ELF-1 (cell line): ENCODE data around the gene ZNF672.

Source experiments
- DNase-seq: peaks from one replicate; pipeline ENCODE4 v3.0.0-alpha.2; 2016; ENCODE audit warnings: low read depth, low spot score

The ZNF672 gene

DNA sequence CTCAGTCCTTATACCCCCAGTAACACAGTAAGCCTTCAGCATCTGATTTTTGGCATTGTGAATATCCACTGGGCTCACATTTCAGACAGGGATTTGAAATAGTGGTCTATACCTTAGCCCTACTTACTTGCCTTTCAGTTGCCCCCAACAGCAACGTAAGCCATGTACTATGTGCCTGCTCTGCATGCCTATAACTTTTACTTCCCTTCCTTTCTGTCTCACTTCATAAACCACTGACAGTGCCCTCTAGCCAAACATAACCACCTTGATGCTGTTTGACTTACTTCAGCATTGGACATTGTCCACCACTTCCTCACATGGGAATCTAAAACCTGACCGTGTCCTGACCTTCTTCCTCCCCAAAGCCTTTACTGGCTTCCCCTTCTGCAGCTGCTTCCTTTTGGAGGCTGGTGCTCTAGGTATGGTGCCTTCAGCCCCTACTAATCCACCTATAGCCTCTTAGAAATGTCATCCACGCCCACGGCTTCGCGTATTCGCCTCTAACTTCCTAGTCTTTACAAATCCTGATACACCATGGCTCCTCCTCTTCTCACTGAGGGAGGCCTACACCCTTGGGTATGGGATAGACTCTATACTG is 3.6 kb upstream of the ZNF672 start:
- no peak for DNase-seq

DNA sequence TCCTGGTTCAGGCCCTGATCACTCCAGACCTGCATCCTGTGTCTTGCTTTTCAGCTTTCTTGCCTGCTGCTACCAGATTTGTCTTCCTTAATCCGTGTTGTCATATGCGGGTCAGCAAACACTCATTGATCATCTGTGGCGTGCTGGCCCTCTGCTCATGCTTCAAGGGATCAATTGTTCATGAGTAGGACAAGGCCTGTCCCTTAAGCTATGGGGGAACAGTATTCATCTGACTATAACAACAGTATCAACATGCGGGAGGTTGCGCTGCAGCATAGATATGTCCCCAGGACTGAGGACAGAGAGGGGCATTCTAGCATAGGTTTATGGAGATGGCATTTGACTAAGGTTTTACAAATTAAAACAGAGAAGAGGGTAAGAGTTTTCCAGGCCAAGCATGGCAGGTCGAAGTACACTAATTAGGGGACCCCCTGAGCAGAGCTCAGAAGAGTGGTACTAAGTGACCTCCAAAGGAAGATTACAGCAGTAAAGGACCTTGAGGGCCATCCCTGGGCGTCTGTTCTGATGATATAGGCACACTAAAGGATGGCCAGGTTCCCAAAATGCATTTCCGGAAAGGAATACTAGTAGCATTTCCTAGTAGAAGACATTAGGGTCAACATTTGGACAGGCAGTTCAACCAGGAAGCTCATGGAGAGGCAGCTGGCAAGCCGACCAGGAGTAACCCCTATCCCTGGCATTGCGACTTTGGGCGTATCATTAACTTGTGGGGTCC is 811 bp upstream of the ZNF672 start:
- no peak for DNase-seq

DNA sequence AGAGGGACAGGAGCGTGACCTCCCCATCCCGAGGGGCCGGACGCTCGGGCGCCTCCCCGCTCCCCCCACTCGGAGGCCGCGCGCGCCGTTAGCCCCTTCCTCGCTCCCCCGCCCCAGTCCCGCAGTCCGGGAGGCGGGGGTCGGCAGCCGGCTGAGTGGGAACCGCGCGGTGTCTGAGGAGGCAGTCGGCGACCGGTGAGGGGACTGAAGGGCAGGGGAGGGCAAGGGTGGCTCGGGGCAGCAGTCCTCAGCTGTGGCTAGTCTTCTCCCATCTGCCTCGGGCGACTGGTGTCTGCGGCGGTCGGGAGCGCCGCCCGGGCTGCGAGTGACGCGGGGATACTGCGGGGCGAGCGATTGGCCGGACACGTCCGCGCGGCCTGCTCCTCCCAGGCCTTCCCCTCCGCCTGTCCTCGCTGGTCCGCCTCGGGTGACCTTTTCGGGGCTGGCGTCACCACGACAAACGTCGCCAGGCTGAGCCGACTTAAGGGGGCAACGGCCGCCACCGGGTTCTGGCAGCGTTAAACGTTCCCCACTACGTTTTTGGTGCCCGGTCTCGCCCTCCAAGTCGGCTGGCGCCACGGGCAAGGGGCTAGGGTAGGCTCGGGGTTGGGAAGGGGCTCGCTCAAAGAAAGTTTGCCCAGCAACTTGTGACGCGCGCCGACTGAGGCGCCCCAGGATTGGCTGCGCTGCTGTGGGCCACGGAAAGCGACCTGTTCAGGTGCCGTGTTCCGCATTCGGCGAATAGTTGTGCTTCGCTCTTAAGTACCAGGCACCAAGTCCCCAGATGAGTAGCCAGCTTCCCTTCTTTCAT is 538 bp downstream of the ZNF672 start:
- DNase-seq = peak; percentile 97

DNA sequence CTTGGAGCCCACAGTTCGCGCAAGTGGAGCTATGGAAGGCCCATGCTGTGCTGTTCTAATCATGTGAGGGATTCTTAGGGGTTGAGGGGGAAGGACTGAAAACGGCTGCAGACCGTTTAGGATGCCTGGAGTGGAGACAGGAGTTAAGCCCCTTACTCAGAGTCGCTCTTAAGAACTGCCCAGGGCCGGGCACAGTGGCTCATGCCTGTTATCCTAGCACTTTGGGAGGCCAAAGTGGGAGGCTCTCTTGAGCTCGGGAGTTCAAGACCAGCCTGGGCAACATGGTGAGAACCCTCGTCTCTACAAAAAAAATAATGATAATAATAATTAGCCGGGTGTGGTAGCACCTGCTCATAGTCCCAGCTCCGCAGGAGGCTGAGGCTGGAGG is 1.1 kb downstream of the ZNF672 start:
- DNase-seq = no peak

DNA sequence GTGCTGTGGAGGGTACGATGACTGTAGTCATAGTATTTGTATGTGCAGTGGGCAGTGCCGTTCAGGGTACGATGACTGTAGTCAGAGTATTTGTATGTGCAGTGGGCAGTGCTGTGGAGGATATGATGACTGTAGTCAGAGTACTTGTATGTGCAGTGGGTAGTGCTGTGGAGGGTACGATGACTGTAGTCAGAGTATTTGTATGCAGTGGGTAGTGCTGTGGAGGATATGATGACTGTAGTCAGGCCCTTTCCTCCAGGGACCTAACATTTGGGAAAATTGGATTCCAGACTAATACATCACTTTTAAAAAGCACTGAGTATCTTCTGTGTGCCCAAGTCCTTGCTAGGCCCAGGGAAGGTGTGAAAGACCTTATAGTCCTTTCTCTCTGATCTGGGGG is 2.9 kb downstream of the ZNF672 start:
- DNase-seq = no peak

DNA sequence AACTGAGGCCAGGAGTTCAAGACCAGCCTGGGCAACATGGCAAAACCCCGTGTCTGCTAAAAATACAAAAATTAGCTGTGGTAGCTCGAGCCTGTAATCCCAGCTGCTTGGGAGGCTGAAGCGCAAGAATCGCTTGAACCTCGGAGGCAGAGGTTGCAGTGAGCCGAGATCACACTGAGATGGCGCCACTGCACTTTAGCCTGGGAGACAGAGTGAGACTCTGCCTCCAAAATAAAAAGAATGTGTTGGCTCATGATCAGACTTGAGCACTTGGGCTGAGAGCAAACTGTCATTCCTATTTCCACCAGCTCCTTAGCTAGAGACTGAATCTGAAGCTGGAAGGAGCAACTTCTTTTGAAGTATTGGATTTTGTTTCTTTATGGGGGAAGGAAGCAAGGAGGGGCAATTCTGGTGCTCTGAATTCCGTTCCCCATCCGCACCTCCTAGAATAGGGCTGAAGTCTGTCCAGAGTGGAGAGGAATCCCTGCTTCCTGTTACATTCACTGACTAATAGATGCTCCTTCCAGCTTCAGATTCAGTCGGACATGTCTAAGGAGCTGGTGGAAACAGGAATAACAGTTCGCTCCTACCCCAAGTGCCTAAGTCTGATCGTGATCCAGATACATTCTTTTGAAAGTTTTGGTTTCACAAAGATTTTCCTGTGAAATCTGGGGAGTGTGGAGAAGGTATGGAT is 3.8 kb downstream of the ZNF672 start:
- DNase-seq = peak; percentile 62

DNA sequence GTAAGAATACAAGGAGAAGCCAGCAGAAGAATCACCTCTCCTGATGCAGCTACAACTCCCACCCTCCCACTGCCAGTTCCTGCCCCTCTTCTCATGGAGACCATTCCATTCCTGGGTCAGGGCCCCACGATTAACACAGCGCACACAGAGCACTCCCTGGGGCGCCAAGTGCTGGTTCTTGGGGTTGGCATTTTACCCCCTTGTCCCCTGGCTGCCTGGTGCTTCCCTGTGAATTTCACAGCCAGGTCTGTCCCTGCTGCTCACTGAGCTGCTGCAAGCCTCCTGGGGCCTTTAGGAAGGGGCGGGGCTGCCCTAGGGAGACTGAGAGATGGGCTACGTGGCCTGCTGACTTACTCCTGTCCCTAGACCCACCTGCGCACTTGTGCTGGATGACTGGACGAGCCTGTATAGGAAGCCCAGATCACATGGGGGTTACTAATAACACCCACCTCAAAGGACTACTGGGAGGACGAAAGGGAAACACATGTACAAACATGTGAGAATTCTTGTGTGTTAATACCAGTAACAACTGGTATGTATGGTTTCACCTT is 4.8 kb downstream of the ZNF672 start:
- no peak for DNase-seq

DNA sequence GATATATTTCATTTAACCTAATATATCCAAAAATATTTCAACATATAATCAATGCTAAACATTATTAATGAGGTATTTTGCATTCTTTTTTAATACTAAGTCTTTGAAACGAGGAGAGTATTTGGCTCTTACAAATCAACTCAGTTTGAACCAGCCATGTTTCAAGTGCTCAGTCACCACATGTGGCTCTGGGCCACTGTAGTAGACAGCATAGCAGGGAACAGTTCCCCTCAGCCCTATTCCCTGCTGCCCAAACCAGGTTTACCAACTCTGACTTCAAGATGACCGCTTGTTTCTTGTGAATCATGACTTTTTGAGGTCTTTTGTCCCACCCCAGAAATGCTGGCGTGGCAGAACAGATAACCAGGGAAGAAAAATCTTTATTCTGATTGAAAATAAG is 5.7 kb downstream of the ZNF672 start:
- no peak for DNase-seq

DNA sequence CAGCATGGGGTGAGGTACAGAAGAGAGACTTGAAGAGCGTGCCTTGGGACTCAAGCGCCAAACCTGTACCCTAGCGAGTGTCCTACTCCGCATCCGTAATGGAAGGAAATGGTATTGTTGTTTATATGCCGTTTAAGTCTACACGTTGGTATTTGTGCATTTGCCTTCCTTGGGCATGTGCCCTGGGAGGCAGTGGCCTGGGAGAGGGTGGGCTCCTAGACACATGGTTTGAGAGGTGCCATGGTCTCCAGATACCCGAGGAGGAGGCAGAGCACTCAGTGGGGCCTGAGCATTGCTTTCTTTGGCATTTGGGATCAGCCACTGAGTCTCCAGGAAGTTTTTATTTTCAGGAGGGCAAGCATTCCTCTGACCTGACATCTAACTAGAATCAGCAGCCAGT is 6.5 kb downstream of the ZNF672 start:
- no peak for DNase-seq

DNA sequence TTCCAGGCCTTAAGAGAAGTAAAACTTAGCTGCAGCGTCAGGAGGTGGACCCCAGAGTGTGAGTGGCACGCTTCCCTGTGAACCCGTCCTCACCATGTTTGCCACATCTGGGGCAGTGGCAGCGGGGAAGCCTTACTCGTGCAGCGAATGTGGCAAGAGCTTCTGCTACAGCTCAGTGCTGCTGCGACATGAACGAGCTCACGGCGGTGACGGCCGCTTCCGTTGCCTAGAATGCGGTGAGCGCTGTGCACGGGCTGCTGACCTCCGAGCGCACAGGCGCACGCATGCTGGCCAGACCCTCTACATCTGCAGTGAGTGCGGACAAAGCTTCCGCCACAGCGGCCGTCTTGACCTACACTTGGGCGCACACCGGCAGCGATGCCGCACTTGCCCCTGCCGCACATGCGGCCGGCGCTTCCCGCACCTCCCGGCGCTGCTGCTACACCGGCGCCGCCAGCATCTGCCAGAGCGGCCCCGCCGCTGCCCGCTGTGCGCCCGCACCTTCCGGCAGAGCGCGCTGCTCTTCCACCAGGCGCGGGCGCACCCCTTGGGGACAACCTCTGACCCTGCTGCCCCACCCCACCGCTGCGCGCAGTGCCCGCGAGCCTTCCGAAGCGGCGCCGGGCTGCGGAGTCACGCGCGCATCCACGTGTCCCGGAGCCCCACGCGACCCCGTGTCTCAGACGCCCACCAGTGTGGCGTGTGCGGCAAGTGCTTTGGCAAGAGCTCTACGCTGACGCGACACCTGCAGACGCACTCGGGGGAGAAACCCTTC is 9.3 kb downstream of the ZNF672 start:
- DNase-seq = no peak

DNA sequence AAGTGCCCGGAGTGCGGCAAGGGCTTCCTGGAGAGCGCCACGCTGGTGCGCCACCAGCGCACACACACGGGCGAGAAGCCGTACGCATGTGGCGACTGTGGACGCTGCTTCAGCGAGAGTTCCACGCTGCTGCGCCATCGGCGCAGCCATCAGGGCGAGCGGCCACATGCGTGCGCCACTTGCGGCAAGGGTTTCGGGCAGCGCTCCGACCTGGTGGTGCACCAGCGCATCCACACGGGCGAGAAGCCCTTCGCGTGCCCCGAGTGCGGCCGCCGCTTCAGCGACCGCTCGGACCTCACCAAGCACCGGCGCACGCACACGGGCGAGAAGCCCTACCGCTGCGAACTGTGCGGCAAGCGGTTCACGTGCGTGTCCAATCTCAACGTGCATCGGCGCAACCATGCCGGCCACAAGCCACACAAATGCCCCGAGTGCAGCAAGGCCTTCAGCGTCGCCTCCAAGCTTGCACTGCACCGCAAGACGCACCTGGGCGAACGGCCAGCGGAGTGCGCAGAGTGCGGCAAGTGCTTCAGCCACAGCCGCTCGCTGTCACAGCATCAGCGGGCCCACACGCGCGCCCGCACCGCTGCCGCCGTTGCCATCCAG is 10.0 kb downstream of the ZNF672 start:
- DNase-seq = no peak

DNA sequence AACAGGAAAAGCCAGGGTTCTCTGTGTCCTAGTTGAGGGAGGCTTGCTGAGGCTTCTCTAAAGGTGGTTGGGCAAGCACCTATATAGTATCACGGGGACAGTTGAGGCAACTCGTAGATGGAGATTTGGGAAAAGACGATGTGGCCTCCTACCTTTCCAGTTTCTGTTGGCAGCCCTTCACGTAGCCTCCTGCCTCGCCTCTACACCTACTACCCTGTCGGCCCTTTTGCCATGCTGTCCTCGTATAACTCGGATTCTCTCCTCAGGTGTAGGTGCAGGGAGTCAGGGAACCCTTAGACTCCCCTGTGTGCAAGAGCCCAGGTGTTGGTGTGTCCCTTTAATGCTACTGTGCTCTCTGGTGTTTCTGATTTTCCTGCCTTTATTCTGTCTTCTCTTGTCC is 10.6 kb downstream of the ZNF672 start:
- no peak for DNase-seq

DNA sequence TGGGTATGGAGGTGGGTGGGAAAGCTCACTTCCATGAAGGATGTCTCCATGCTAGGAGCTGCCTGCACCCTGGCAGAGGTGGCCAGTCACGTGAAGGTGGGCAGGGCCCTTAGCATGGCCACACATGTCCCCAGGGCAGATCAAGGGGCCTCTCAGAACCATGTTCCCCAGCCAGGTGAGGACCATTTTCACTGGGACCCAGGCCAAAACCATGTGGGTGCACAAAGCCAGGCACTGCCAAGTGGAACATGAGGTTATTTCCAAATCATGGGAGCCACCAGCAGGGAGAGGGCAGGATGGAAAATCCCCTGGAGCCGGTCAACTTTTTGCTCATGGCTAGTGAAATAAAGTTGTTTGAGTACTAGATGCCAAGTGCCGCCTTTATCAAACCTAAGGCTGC is 11.1 kb downstream of the ZNF672 start:
- no peak for DNase-seq

DNA sequence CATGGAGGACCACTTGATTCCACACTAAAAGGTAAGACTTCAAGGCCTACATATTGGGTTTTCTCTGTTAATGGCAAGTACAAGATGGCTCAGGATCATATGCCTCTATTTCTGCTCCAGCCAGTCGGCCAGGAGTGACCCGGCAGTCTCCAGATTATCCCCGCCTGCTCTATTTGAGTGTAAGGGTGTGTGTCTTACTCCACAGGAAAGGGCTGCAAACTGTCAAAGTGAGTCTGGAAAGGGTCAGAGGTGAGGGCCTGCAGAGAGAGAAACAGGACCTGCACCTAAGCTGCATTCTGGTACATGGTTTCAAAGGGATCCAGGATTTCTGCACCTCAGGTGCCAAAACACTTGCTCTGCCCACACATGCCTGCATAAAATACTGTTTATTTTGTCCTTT is 11.6 kb downstream of the ZNF672 start:
- DNase-seq = no peak

DNA sequence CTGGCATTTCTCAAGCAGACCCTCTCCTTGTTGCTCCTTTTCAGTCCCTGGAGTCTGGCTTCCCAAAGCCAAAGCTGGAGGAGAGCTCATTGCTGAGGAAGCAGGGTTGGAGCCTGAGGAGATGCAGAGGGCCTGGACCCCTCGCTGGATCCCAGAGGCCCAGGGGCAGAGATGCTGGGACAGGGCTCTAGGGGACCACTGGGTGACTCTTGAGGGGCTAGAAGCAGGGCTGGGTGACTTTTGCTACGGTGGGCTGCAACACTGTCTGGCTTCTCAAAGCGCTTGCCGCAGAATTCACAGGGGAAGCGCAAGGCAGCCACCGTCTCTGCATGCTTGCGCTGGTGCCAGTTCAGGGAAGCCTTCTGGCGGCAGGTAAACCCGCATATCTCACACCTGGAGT is 12.1 kb downstream of the ZNF672 start:
- no peak for DNase-seq

DNA sequence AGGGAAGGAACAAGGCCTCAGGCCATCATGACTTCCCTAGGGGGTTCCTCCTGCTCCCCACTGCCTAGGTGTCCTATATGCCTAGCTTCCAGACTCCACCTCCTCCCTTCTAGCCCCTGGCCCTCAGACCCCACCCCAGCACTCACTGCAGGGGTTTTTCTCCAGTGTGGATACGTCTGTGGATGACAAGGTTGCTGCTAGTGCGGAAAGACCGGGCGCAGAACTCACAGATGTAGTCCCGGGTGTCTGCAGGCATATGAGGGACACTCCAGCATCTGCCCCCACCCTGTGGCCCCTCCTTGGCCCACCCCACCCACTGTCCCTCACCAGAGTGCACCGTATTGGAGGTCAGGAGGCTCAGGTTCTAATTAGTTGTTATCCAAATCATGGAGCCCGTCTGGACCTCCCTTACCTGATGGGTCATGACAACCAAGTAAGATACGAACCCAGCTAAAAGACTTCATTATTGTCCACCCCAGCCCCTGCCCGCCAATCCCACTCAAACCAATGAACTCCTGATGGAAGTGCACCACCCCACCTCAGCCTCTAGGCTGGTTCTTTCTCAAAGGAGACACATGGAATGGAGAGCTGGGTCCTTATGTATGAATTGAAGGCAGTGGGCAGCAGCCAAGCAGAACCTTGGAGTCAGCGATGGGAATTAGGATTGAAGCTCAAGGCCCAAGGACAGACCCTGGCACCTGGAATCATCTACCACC is 12.7 kb downstream of the ZNF672 start:
- DNase-seq = no peak

DNA sequence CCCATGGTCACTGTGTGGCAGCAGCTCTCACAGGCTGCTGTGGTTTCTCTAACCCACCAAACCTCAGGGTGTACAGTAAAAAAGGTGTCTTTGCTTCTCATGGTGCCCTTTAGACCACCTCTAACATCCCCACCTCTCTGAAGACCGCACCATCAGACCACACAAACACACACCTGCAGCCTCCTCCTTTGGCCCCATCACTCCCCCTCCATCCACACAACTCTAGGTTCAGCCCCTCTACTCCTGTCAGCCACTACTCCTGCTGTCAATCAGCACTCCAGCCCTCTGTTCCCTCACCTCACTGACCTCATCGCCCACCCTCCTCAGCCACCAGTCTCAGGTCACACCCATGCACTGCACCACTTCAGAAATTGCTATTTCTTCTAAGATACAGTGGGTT is 13.4 kb downstream of the ZNF672 start:
- DNase-seq = no peak

DNA sequence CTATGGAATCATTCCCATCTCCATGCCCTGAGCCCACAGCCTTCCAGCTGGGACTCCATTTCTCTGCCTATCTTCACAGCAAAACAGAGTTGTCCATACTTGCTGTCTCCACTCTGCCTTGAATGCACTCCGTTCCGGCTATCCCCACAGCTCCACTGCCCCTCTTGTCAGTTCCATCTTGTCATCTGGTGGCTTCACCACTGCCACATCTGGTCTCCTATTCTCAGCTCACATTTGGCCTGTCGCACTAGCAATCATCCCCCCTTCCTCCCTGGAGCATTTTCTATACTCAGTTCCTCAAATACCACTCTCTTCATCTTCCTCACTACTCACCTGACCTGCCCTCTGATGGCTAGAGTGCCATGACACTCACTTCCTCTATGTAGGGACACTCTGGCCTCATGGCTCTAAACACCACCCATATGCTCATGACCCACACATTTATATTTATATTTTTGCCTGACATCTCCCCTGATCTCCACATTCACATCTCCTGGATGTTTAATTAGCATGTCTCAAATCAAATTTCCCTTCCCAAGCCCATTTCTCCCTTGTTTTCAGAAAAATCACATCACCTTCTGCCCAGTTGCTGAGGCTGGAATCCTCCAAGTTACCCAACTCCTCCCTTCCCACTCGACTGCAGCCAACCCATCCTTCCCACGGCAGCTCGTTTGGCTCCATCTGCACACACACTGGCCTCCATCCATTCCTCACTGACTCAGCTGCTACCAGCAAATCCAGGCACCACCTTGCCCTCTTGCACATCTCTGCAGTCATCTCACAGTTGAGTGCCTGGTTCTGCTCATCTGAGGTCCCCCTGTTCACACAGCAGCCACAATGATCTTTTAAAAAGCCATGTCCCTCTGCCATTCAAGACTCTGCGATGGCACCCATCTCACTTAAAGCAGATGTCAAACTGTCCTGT is 14.7 kb downstream of the ZNF672 start:
- no peak for DNase-seq
